SK-N-SH treated with all-trans-retinoic acid at 6 μM for 48 hours (cell line): Measurements from ENCODE around the gene ZNF135.

Experiments used
- ATAC-seq: fragments of 200-7000 bp; cut with Tn5 transposase; 3 replicates; pipeline ENCODE4 v1.9.1; 2020; ENCODE audit warnings: mild to moderate bottlenecking, moderate library complexity
- BACH2 ChIP-seq: fragments of 250-450 bp; sonication (Bioruptor Pico); IDR thresholded peaks from 2 replicates; pipeline ENCODE4 v1.9.0; 2021; ENCODE audit warnings: mild to moderate bottlenecking, borderline replicate concordance
- ESRRG ChIP-seq: fragments of 250-450 bp; sonication (Bioruptor Pico); IDR thresholded peaks from 2 replicates; pipeline ENCODE4 v1.6.1; 2021; ENCODE audit warnings: mild to moderate bottlenecking
- GLIS3 ChIP-seq: fragments of 250-450 bp; sonication (Bioruptor Pico); IDR thresholded peaks from 2 replicates; pipeline ENCODE4 v1.5.0; 2020; ENCODE audit warnings: mild to moderate bottlenecking, moderate library complexity
- ISL1 ChIP-seq: fragments of 250-450 bp; sonication (Bioruptor Pico); IDR thresholded peaks from 2 replicates; pipeline ENCODE4 v2.1.2; 2022; ENCODE audit warnings: mild to moderate bottlenecking, moderate library complexity
- OSR1 ChIP-seq: fragments of 250-450 bp; sonication (Bioruptor Pico); IDR thresholded peaks from 2 replicates; pipeline ENCODE4 v1.8.0; 2022; ENCODE audit warnings: moderate library complexity, mild to moderate bottlenecking, inconsistent platforms
- PPARA ChIP-seq: fragments of 250-450 bp; sonication (Bioruptor Pico); IDR thresholded peaks from 2 replicates; pipeline ENCODE4 v1.5.0; 2020; ENCODE audit warnings: mild to moderate bottlenecking, borderline replicate concordance
- RARB ChIP-seq: fragments of 250-450 bp; sonication (Bioruptor Pico); IDR thresholded peaks from 2 replicates; pipeline ENCODE4 v1.8.0; 2021; ENCODE audit warnings: mild to moderate bottlenecking, moderate library complexity
- SNAI2 ChIP-seq: fragments of 250-450 bp; sonication (Bioruptor Pico); IDR thresholded peaks from 2 replicates; pipeline ENCODE4 v1.5.0; 2020; ENCODE audit warnings: mild to moderate bottlenecking, moderate library complexity
- TOX ChIP-seq: fragments of 250-450 bp; sonication (Bioruptor Pico); IDR thresholded peaks from 2 replicates; pipeline ENCODE4 v1.8.0; 2021; ENCODE audit warnings: mild to moderate bottlenecking, moderate library complexity, borderline replicate concordance
- ZC3H10 ChIP-seq: fragments of 250-450 bp; sonication (Bioruptor Pico); IDR thresholded peaks from 2 replicates; pipeline ENCODE4 v1.5.1; 2021; ENCODE audit warnings: mild to moderate bottlenecking, moderate library complexity
- ZFP3 ChIP-seq: fragments of 250-450 bp; sonication (Bioruptor Pico); IDR thresholded peaks from 2 replicates; pipeline ENCODE4 v1.5.0; 2020; ENCODE audit warnings: mild to moderate bottlenecking, moderate library complexity
- ZNF565 ChIP-seq: fragments of 450-650 bp; formaldehyde crosslinking; conservative IDR thresholded peaks from 2 replicates; pipeline ENCODE4 v1.5.0; 2020; ENCODE audit warnings: low read depth, mild to moderate bottlenecking, moderate library complexity
- ZNF70 ChIP-seq: fragments of 450-650 bp; formaldehyde crosslinking; IDR thresholded peaks from 2 replicates; pipeline ENCODE4 v1.5.0; 2020; ENCODE audit warnings: mild to moderate bottlenecking, moderate library complexity
- ZNF8 ChIP-seq: fragments of 450-650 bp; formaldehyde crosslinking; IDR thresholded peaks from 2 replicates; pipeline ENCODE4 v1.5.0; 2020; ENCODE audit warnings: mild to moderate bottlenecking, moderate library complexity
- TF ChIP-seq, protein P1 (sequence below): fragments of 250-450 bp; sonication (Bioruptor Pico); IDR thresholded peaks from 2 replicates; pipeline ENCODE4 v1.8.0; 2020; ENCODE audit warnings: mild to moderate bottlenecking, moderate library complexity, borderline replicate concordance
- TF ChIP-seq, protein P2 (sequence below): fragments of 250-450 bp; sonication (Bioruptor Pico); IDR thresholded peaks from 2 replicates; pipeline ENCODE4 v1.5.1; 2021; ENCODE audit warnings: mild to moderate bottlenecking, moderate library complexity
- TF ChIP-seq, protein P3 (sequence below): fragments of 250-450 bp; sonication (Bioruptor Pico); IDR thresholded peaks from 2 replicates; pipeline ENCODE4 v1.5.1; 2020; ENCODE audit warnings: low read depth, mild to moderate bottlenecking, moderate library complexity
- TF ChIP-seq, protein P4 (sequence below): fragments of 250-450 bp; sonication (Bioruptor Pico); IDR thresholded peaks from 2 replicates; pipeline ENCODE4 v1.5.0; 2020; ENCODE audit warnings: mild to moderate bottlenecking, moderate library complexity
- TF ChIP-seq, protein P5 (sequence below): fragments of 250-450 bp; sonication (Bioruptor Pico); IDR thresholded peaks from 2 replicates; pipeline ENCODE4 v1.8.0; 2021; ENCODE audit warnings: low read depth, mild to moderate bottlenecking, moderate library complexity, borderline replicate concordance

The ZNF135 gene

DNA sequence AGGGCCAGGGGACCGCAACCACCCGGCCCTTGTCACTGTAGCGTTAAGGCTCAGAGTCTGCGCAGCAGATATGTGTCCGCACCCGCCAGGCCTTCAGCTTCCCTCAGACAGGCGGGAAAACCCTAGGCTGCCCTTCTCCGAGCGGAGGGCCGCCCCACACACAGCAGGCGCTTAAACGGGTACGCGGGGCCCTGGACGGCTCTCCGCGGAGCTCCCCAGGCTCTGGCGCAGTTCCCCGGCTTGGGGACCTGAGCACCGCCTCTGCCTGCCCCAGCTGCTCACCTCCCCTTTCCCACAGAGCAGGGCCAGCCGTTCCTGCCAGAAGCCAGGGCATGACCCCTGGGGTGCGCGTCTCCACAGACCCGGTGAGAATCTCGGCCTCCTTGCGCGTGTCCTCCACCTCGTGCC lies 593 bp downstream of the ZNF135 start:
- ATAC-seq, result no peak
- TF ChIP-seq ZNF70, result no peak
- TF ChIP-seq ZFP3 (CRISPR knock-in tag), result no peak

DNA sequence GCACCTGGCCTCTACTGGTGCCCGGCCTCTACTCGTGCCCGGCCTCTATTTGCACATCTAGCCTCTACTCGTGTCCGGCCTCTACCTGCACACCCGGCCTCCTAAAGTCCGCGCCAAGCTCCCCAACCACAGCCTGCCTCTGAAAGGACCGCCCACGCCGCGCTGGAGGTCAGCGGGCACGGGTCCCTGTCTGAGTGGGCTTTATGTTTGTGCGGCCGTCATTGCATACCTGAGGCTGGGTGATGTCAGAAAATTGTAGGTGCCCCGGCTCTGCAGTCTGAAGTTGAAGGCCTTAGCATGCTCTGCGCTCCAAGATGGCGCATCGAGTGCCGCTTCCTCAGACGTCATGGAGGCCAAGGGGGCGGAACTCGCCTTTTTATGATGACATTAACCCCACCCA lies 1.1 kb downstream of the ZNF135 start:
- ATAC-seq, result no peak
- TF ChIP-seq ZC3H10 (CRISPR knock-in tag) (no peak), ZNF565 (CRISPR knock-in tag) (no peak), ZNF8 (no peak)
- TF ChIP-seq, protein P1, sequence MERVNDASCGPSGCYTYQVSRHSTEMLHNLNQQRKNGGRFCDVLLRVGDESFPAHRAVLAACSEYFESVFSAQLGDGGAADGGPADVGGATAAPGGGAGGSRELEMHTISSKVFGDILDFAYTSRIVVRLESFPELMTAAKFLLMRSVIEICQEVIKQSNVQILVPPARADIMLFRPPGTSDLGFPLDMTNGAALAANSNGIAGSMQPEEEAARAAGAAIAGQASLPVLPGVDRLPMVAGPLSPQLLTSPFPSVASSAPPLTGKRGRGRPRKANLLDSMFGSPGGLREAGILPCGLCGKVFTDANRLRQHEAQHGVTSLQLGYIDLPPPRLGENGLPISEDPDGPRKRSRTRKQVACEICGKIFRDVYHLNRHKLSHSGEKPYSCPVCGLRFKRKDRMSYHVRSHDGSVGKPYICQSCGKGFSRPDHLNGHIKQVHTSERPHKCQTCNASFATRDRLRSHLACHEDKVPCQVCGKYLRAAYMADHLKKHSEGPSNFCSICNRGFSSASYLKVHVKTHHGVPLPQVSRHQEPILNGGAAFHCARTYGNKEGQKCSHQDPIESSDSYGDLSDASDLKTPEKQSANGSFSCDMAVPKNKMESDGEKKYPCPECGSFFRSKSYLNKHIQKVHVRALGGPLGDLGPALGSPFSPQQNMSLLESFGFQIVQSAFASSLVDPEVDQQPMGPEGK (CRISPR knock-in tag), result no peak

DNA sequence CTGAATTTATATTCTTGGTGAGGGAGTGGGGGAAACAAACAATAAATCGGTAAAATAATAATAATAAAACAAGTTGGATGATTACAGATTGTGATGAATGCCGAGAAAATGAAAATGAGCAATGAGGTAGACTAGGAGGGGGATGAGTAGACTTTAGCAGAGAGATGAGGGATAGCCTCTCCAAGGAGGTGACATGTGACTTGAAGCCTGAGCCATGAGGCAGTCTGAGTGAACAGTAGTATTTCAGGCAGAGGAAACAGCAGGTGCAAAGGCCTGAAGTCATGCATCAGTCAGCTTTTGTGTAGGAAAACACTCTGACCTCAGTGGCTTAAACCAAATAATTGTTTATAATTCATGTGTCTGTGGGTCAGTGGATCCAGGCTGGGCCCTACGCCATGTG lies 4.6 kb downstream of the ZNF135 start:
- no peak for ATAC-seq

DNA sequence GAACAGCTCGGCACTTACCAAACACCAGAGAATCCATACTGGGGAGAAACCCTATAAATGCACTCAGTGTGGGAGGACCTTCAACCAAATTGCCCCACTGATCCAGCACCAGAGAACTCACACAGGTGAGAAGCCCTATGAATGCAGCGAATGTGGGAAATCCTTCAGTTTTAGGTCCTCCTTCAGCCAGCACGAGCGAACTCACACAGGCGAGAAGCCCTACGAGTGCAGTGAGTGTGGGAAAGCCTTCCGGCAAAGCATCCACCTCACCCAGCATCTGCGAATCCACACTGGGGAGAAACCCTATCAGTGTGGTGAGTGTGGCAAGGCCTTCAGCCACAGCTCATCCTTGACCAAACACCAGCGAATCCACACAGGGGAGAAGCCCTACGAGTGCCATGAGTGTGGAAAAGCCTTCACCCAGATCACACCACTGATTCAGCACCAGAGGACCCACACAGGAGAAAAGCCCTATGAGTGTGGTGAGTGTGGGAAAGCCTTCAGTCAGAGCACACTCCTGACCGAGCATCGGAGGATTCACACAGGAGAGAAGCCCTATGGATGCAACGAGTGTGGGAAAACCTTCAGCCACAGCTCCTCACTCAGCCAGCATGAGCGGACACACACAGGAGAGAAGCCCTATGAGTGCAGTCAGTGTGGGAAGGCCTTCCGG lies 8.3 kb downstream of the ZNF135 start:
- ATAC-seq, result no peak
- TF ChIP-seq BACH2 (CRISPR knock-in tag) (no peak), RARB (CRISPR knock-in tag) (no peak), OSR1 (no peak), SNAI2 (no peak), ZC3H10 (CRISPR knock-in tag) (no peak), PPARA (CRISPR knock-in tag) (no peak), ESRRG (no peak), ISL1 (CRISPR knock-in tag) (no peak)
- TF ChIP-seq, protein P2, sequence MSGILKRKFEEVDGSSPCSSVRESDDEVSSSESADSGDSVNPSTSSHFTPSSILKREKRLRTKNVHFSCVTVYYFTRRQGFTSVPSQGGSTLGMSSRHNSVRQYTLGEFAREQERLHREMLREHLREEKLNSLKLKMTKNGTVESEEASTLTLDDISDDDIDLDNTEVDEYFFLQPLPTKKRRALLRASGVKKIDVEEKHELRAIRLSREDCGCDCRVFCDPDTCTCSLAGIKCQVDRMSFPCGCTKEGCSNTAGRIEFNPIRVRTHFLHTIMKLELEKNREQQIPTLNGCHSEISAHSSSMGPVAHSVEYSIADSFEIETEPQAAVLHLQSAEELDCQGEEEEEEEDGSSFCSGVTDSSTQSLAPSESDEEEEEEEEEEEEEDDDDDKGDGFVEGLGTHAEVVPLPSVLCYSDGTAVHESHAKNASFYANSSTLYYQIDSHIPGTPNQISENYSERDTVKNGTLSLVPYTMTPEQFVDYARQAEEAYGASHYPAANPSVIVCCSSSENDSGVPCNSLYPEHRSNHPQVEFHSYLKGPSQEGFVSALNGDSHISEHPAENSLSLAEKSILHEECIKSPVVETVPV (CRISPR knock-in tag), result no peak
- TF ChIP-seq, protein P3, sequence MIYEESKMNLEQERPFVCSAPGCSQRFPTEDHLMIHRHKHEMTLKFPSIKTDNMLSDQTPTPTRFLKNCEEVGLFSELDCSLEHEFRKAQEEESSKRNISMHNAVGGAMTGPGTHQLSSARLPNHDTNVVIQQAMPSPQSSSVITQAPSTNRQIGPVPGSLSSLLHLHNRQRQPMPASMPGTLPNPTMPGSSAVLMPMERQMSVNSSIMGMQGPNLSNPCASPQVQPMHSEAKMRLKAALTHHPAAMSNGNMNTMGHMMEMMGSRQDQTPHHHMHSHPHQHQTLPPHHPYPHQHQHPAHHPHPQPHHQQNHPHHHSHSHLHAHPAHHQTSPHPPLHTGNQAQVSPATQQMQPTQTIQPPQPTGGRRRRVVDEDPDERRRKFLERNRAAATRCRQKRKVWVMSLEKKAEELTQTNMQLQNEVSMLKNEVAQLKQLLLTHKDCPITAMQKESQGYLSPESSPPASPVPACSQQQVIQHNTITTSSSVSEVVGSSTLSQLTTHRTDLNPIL (CRISPR knock-in tag), result no peak
- TF ChIP-seq, protein P1 (CRISPR knock-in tag), result no peak
- TF ChIP-seq, all 23 proteins: peak for 0

More for the DNA sequence above, 4.6 kb downstream of the ZNF135 start:
- TF ChIP-seq, protein P3 (CRISPR knock-in tag), result no peak
- TF ChIP-seq BACH2 (CRISPR knock-in tag) (no peak), TOX (no peak), ZNF70 (no peak), OSR1 (no peak), GLIS3 (CRISPR knock-in tag) (no peak), ZNF565 (CRISPR knock-in tag) (no peak), ISL1 (CRISPR knock-in tag) (no peak)
- TF ChIP-seq, protein P4, sequence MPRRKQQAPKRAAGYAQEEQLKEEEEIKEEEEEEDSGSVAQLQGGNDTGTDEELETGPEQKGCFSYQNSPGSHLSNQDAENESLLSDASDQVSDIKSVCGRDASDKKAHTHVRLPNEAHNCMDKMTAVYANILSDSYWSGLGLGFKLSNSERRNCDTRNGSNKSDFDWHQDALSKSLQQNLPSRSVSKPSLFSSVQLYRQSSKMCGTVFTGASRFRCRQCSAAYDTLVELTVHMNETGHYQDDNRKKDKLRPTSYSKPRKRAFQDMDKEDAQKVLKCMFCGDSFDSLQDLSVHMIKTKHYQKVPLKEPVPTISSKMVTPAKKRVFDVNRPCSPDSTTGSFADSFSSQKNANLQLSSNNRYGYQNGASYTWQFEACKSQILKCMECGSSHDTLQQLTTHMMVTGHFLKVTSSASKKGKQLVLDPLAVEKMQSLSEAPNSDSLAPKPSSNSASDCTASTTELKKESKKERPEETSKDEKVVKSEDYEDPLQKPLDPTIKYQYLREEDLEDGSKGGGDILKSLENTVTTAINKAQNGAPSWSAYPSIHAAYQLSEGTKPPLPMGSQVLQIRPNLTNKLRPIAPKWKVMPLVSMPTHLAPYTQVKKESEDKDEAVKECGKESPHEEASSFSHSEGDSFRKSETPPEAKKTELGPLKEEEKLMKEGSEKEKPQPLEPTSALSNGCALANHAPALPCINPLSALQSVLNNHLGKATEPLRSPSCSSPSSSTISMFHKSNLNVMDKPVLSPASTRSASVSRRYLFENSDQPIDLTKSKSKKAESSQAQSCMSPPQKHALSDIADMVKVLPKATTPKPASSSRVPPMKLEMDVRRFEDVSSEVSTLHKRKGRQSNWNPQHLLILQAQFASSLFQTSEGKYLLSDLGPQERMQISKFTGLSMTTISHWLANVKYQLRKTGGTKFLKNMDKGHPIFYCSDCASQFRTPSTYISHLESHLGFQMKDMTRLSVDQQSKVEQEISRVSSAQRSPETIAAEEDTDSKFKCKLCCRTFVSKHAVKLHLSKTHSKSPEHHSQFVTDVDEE (CRISPR knock-in tag), result no peak
- TF ChIP-seq, protein P5, sequence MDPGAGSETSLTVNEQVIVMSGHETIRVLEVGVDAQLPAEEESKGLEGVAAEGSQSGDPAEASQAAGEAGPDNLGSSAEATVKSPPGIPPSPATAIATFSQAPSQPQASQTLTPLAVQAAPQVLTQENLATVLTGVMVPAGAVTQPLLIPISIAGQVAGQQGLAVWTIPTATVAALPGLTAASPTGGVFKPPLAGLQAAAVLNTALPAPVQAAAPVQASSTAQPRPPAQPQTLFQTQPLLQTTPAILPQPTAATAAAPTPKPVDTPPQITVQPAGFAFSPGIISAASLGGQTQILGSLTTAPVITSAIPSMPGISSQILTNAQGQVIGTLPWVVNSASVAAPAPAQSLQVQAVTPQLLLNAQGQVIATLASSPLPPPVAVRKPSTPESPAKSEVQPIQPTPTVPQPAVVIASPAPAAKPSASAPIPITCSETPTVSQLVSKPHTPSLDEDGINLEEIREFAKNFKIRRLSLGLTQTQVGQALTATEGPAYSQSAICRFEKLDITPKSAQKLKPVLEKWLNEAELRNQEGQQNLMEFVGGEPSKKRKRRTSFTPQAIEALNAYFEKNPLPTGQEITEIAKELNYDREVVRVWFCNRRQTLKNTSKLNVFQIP (CRISPR knock-in tag), result no peak
